Fibroblast of lung (primary cell): ENCODE data around the gene FAHD2A. TPM values are rescaled to one million over a fixed set of nuclear protein-coding genes. Genes with fewer than 3 reads are reported as not detected.

Source experiments
- DNase-seq, 2 donors: peaks; one replicate each; pipeline versions ENCODE4 v3.0.0 to v3.0.0-alpha.2; 2010; ENCODE audit warnings: low read depth in 2 of 2
- H2AFZ ChIP-seq: 2 replicates; pipeline ENCODE4 v1.5.1; 2012; ENCODE audit warnings: low read length, control low read depth, inconsistent platforms
- H3K27ac ChIP-seq: 2 replicates; pipeline ENCODE4 v1.5.1; 2011; ENCODE audit warnings: low read length, control low read depth; ENCODE audit not compliant: insufficient read depth
- H3K27me3 ChIP-seq: 2 replicates; pipeline ENCODE4 v1.5.1; 2011; ENCODE audit warnings: mild to moderate bottlenecking, low read length; ENCODE audit not compliant: control insufficient read depth, insufficient read depth
- H3K36me3 ChIP-seq: 2 replicates; pipeline ENCODE4 v1.5.1; 2011; ENCODE audit warnings: low read length; ENCODE audit not compliant: control insufficient read depth, insufficient read depth
- H3K4me1 ChIP-seq: 2 replicates; pipeline ENCODE4 v1.5.1; 2011; ENCODE audit warnings: low read length; ENCODE audit not compliant: control insufficient read depth, insufficient read depth; ENCODE audit errors: extremely low read depth
- H3K4me2 ChIP-seq: 2 replicates; pipeline ENCODE4 v1.5.1; 2011; ENCODE audit warnings: low read length, control low read depth; ENCODE audit not compliant: insufficient read depth; ENCODE audit errors: extremely low read depth
- H3K4me3 ChIP-seq, 4 experiments: fragments of 200-600 bp in 1 of 4; sonication (generic) in 1 of 4; replicated peaks in 1 of 4; 2 replicates each; pipeline ENCODE4 v1.5.1; 2011 to 2016; ENCODE audit warnings: low read length in 4 of 4, low read depth in 3 of 4, mild to moderate bottlenecking in 3 of 4, control low read depth in 2 of 4, inconsistent platforms in 1 of 4, mixed read lengths in 1 of 4; ENCODE audit not compliant: insufficient read depth in 1 of 4; ENCODE audit errors: control extremely low read depth in 1 of 4
- H3K79me2 ChIP-seq: 2 replicates; pipeline ENCODE4 v1.5.1; 2012; ENCODE audit warnings: mild to moderate bottlenecking, low read length, inconsistent platforms; ENCODE audit not compliant: control insufficient read depth, insufficient read depth
- H3K9ac ChIP-seq: 2 replicates; pipeline ENCODE4 v1.5.1; 2011; ENCODE audit warnings: mild to moderate bottlenecking, low read length, control low read depth; ENCODE audit not compliant: insufficient read depth
- H3K9me3 ChIP-seq: 2 replicates; pipeline ENCODE4 v1.5.1; 2012; ENCODE audit warnings: low read depth, low read length; ENCODE audit not compliant: control insufficient read depth, insufficient read depth
- H4K20me1 ChIP-seq: 2 replicates; pipeline ENCODE4 v1.5.1; 2011; ENCODE audit warnings: low read length; ENCODE audit not compliant: control insufficient read depth, insufficient read depth; ENCODE audit errors: extremely low read depth
- EZH2 ChIP-seq: IDR thresholded peaks from 2 replicates; pipeline ENCODE4 v1.5.1; 2012; ENCODE audit warnings: low read length, control low read depth, mild to moderate bottlenecking; ENCODE audit errors: missing control alignments
- polyA minus RNA-seq: library from RNA; depleted of rRNA, polyadenylated mRNA; stranded (reverse); fragments of >200 nt; gene quantifications from 2 replicates; pipeline ENCODE4 v1.2.3, GENCODE V29; 2011; ENCODE audit warnings: low replicate concordance
- polyA plus RNA-seq, 2 donors: library from polyadenylated mRNA; depleted of rRNA in 1 of 2; stranded (reverse) in 1 of 2; unstranded in 1 of 2; fragments of >200 nt; gene quantifications; 2 replicates each; pipeline ENCODE4 v1.2.1, GENCODE V29; 2011 to 2012; ENCODE audit warnings: missing spikeins in 1 of 2
- total RNA-seq: library from RNA; depleted of rRNA; stranded (reverse); fragments of >200 nt; gene quantifications from 2 replicates; pipeline ENCODE4 v1.2.1, GENCODE V29; 2014
- TF ChIP-seq, protein P1 (sequence below), 2 donors: IDR thresholded peaks in 1 of 2; conservative IDR thresholded peaks in 1 of 2; 1 replicate in 1 of 2; 2 replicates in 1 of 2; pipeline ENCODE4 v1.5.1; 2011 to 2012; ENCODE audit warnings: low read length in 2 of 2, control low read depth in 1 of 2, inconsistent platforms in 1 of 2, low read depth in 1 of 2, mild to moderate bottlenecking in 1 of 2

Gene FAHD2A
- total RNA-seq (25.9 and 32.5 TPM in 2 replicates), polyA plus RNA-seq (22.1 and 25.7 TPM in 2 replicates), polyA minus RNA-seq (25.2 and 37.9 TPM in 2 replicates)
- polyA plus RNA-seq (2012): 21.2 and 28.7 TPM in 2 replicates

- Histone ChIP-seq H3K27ac (peak within 1 kb of the TSS; percentile 85), H3K27me3 (no peaks in the 10 kb centered on the region), H4K20me1 (no peaks in the 10 kb centered on the region), H3K36me3 (no peaks in the 10 kb centered on the region), H3K79me2 (peaks cover 11% of the 10 kb centered on the region), H3K9me3 (no peaks in the 10 kb centered on the region), H3K4me3 (peak within 1 kb of the TSS; percentile 71 to 96 (median 90)), H3K4me2 (peak within 1 kb of the TSS; percentile 92), H3K4me1 (peaks cover 5% of the 10 kb centered on the region), H2AFZ (peak within 1 kb of the TSS; percentile 96), H3K9ac (peak within 1 kb of the TSS; percentile 78)
- peak; percentile 86 to 87 for DNase-seq
- TF ChIP-seq, protein P1, sequence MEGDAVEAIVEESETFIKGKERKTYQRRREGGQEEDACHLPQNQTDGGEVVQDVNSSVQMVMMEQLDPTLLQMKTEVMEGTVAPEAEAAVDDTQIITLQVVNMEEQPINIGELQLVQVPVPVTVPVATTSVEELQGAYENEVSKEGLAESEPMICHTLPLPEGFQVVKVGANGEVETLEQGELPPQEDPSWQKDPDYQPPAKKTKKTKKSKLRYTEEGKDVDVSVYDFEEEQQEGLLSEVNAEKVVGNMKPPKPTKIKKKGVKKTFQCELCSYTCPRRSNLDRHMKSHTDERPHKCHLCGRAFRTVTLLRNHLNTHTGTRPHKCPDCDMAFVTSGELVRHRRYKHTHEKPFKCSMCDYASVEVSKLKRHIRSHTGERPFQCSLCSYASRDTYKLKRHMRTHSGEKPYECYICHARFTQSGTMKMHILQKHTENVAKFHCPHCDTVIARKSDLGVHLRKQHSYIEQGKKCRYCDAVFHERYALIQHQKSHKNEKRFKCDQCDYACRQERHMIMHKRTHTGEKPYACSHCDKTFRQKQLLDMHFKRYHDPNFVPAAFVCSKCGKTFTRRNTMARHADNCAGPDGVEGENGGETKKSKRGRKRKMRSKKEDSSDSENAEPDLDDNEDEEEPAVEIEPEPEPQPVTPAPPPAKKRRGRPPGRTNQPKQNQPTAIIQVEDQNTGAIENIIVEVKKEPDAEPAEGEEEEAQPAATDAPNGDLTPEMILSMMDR (conservative IDR thresholded peaks at IDR 0.05 in 1 of 2, IDR thresholded peaks at IDR 0.05 in 1 of 2; ENCODE audit: low read depth in 1 of 2, low read length in 2 of 2): no peak
- TF ChIP-seq EZH2: no peak
Observed at GRCh38 chr2:95402370-95403203, at the start of gene FAHD2A. FAHD2A (plus strand) TSS chr2:95402708; CDS start chr2:95405559, 2,851 bp downstream.

- no peak overlapping the region for H3K27ac ChIP-seq
- H3K4me3 ChIP-seq: no peak overlapping the region
- TF ChIP-seq, protein P1 (conservative IDR thresholded peaks at IDR 0.05 in 1 of 2, IDR thresholded peaks at IDR 0.05 in 1 of 2; ENCODE audit: low read depth in 1 of 2, low read length in 2 of 2): no peak
- H4K20me1 ChIP-seq: no peaks in the 10 kb centered on the region
- H3K9ac ChIP-seq: no peak overlapping the region
- H2AFZ ChIP-seq: no peak overlapping the region
- H3K36me3 ChIP-seq: no peaks in the 10 kb centered on the region
- DNase-seq: no peak
- H3K27me3 ChIP-seq: peaks cover 2% of the 10 kb centered on the region
- no peak overlapping the region for H3K4me2 ChIP-seq
- H3K79me2 ChIP-seq: no peaks in the 10 kb centered on the region
- no peaks in the 10 kb centered on the region for H3K4me1 ChIP-seq
- no peaks in the 10 kb centered on the region for H3K9me3 ChIP-seq
Observed at GRCh38 chr2:95353055-95353575, 49.4 kb upstream of the FAHD2A start.

- TF ChIP-seq, protein P1 (conservative IDR thresholded peaks at IDR 0.05 in 1 of 2, IDR thresholded peaks at IDR 0.05 in 1 of 2; ENCODE audit: low read depth in 1 of 2, low read length in 2 of 2): no peak
- TF ChIP-seq EZH2: no peak
- no peak overlapping the region for H3K9ac ChIP-seq
- DNase-seq: no peak
- no peaks in the 10 kb centered on the region for H3K79me2 ChIP-seq
- H2AFZ ChIP-seq: no peak overlapping the region
- H3K36me3 ChIP-seq: no peaks in the 10 kb centered on the region
- H3K4me3 ChIP-seq: no peak overlapping the region
- no peak overlapping the region for H3K4me2 ChIP-seq
- no peaks in the 10 kb centered on the region for H3K27me3 ChIP-seq
- H3K4me1 ChIP-seq: no peaks in the 10 kb centered on the region
- H4K20me1 ChIP-seq: no peaks in the 10 kb centered on the region
- H3K9me3 ChIP-seq: no peaks in the 10 kb centered on the region
- H3K27ac ChIP-seq: no peak overlapping the region
Observed at GRCh38 chr2:95353613-95354468, 48.7 kb upstream of the FAHD2A start.
